Measurements from ENCODE around the gene TEX48.

The TEX48 gene

DNA sequence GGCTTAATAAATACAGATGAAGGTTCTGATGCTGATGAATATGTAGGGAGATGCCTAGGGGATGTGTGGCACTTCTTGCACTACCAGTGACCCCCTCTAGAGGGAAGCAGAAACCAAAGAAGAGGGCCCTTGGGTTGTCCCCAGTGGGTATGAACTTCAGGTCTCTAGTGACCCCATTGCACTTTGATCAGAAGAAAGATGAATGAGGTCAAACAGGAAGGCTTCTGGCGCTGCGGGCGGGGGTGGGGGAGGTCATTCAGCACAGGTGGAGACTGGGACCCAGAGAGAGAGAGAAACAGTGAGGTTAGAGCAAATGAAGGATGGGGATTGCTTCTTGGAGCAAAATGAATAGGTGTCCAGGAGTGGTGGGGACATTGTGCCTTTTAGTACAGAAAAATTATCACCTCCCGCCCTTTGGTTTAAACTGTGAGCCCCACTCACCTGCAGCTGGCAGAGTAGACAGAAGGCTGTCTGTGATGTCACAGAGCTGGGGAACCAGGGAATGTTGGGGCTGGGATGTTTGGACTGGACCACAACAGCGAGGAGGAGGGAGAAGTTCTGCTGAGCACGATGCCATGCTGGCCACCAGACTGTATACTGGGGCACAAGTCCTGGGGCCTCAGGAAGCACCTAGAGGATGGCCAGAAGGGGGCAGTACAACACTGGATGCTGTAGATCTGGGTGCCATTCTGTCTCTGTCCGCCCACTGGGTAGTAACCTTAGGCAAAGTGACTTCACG is at the start of gene TEX48:
TEX48 (minus strand) TSS at position 599 of the 739 bp plus-strand sequence. CDS start 10,469 bp downstream, outside the sequence.
- DNase-seq = peak in 1 of 2 experiments; percentile 24

- no peak for DNase-seq
Measured at GRCh38 chr9:114731701-114732100, 49.7 kb upstream of the TEX48 start.

- DNase-seq = no peak
Measured at GRCh38 chr9:114729706-114730105, 47.7 kb upstream of the TEX48 start.

GRCh38 chr9:114725930-114726329 is 43.9 kb upstream of the TEX48 start:
- no peak for DNase-seq

GRCh38 chr9:114724744-114725143 is 42.8 kb upstream of the TEX48 start:
- no peak for DNase-seq

DNA sequence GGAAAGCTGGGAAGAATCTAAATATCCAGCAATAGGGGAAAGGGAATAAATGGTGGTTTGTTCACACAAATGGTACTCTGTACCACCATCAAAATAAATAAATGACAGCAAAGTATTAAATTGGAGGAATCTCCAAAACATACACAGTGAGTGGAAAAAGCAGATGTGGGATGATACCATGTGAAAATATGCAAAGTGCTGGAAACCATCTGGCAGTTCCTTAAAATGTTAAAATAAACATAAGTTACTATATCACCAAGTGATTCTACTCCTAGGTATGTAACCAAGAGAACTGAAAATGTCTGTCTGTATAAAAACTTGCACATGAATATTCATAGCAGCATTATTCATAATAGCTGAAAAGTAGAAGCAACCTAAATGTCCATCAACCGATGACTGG is 41.9 kb upstream of the TEX48 start:
- no peak for DNase-seq

DNA sequence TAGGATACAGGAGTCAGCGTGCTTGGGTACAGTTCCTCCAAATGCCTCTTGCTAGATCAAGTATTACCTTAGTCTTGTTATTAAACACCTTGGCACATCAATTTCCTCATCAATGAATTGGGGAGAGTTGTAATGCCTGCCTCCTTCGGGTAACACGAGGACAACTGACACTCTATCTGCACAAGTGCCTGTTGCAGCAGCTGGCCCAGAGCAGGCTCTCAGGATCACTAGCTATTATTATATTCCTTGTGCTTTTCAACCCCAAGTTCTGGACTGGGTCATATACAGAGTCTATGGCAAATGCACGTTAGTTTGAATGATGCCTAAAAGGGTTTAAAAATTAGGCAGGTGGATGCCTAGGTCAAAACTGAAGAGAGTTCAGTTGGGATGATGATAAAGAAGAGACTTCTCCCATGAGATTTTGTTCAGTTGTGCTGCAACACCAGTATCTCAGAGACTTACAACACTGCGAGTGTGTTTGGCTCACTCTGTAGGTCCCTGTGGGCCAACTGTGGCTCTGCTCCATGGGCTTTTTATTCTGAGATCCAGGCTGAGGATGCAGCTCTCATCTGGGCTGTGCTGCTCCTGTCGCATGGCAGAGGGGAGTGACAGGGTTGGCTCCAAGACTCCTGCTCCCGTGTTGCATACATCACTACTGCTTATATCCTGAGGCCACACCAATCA is 41.1 kb upstream of the TEX48 start:
- DNase-seq = no peak

- DNase-seq = no peak
Measured at GRCh38 chr9:114722081-114722621, 40.2 kb upstream of the TEX48 start.

DNA sequence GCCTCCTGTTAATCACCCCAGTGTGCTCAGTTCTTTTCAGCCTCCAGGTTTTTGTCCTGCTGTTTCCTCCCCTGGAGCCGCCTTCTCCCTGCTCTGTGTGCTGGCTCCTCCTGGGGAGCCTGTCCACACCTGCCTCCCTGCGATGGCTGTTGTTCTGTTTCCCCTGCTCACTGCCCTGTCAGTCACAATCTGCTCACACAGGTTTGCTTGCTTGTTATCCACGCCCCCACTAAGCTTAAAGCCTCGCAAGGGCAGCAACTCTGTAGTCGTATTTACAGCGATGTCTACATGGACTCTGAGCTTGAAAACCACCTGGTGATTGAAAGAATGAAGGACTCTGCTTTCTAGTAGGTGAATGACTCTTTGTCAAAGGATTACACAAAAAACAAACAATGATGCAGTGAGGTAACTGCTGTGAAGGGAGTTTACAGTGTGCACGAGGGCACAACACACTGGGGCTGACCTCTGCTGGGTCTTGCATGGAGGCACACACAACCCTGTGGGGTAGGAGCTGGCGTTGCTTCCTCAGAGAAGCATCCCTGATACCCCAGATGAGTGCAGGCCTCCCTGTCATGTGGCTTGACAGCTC is 39.6 kb upstream of the TEX48 start:
- no peak for DNase-seq

DNA sequence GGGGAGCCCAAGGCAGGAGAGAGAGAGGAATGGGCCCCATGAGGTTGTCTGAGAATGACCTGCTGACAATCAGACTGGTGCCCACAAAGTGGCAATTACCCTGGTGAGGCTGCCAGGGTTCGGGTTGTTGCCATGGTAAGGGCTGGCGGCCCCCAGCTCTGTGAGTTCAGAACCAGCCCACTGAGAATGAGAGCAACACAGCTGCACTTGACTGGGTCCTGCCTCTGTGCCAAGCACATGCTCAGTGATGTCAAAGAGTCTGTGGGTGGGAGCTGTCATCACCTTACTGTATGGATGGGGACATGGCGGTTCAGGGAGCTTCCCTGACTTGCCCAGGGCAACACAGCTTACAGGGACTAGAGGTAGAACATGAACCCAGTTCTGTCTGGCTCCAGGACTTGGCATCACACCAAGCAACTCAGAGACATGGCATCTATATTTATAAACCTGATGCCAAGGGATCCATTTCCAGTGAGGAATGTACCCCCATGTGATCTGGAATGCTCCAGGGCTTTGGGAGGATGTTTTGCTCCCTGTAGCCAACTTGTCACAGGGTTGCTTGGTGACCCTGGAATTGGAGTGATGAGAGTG is 38.2 kb upstream of the TEX48 start:
- DNase-seq = no peak

DNA sequence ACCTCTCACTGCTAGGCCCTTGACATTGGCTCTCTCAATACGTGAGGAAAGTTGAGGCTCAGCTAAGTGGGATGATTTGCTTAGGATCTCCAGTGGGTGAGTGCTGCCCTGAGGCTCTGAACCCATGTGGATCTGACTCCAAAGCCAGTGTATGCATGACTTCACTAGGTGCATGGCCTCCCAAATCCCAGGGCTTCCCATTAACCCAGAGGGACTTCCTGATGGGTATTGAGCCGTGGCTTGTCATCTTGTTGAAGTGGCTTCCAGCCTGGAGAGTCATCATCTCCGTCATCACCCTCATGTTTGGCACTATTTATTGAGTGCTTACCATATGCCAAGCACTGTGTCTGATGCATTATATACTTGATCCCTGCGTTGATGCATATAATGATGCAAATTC is 37.3 kb upstream of the TEX48 start:
- DNase-seq = no peak

- no peak for DNase-seq
Measured at GRCh38 chr9:114718801-114719221, 36.8 kb upstream of the TEX48 start.

DNA sequence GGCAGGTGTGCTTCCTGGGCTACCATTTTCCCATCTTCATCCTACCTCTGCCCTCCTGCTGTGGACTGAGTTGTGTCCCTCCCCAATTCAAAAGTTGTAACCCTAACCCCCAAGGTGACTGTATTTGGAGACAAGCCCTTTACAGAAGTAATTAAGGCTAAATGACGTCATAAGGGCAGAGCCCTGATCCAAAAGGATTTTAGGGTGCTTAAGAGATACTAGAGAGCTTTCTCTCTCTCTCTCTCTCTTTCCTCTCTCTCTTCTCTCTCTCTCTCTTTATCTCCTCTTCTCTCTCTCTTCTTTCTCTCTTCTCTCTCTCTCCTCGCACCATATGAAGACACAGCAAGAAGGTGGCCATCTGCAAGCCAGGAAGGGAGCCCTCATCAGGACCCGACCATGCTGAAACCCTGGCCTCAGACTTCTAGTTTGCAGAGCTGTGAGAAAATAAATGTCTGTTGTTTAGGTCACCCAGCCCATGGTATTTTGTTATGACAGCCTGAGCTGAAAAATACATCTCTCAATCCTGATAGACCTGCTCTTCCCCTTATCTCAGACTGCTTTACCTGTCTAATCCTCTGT is 36.0 kb upstream of the TEX48 start:
- no peak for DNase-seq

GRCh38 chr9:114709636-114710035 is 27.6 kb upstream of the TEX48 start:
- no peak for DNase-seq

- DNase-seq = no peak
Measured at GRCh38 chr9:114706711-114707110, 24.7 kb upstream of the TEX48 start.

- DNase-seq = no peak
Measured at GRCh38 chr9:114701988-114702387, 20.0 kb upstream of the TEX48 start.

DNA sequence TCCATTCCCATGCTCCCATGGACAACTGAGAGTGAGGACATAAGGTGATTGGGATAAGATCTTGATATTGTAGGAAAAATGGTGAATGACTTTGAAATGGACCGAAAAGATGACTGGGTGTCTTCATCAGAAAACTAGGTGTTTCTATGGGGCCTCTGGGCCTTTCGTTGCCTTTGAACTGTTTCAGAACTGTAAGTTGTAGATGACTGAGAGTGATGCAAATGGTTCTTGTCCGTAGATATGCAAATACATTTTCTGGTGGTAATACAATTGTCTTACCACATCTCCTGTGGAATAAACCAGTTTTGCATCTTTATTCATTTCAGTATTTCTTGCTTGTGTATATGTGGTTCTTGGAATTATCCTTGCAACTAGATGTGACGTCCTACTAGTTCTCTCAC is 16.0 kb upstream of the TEX48 start:
- DNase-seq = no peak

- DNase-seq = no peak
Measured at GRCh38 chr9:114696814-114697544, 15.0 kb upstream of the TEX48 start.

GRCh38 chr9:114695948-114696347 is 14.0 kb upstream of the TEX48 start:
- no peak for DNase-seq

- no peak for DNase-seq
Measured at GRCh38 chr9:114694719-114695269, 12.8 kb upstream of the TEX48 start.

DNA sequence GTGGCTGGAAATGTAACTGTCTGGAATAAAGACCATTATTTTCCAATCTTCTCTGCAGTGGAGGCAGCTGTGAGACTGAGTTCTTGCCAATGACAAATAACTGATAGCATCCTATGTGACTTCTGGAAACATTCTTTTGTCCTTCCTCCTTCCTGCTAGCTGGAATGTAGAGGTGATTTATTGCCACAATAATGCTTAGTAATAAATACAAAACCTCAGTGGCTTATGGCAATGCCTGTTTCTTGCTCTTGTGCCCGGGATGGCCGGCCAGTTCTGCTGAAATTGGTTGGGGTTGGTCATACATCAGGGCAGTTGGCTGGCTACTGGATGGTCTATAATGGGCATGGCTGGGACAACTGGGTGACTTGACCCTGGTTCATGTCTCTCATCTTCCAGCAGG is 12.2 kb upstream of the TEX48 start:
- no peak for DNase-seq

- DNase-seq = no peak
Measured at GRCh38 chr9:114693248-114693855, 11.4 kb upstream of the TEX48 start.
